WERI-Rb-1 (cell line): ENCODE data around the gene CDIPT.
"Not testable (repeated sequence)": the region's sequence is repeated elsewhere in the genome, so short reads cannot be mapped to it uniquely, and the experiment has no call there.

Source experiments
- DNase-seq: peaks from one replicate; pipeline ENCODE4 v3.0.0-alpha.2; 2020
- H3K27ac ChIP-seq: fragments of 250-450 bp; sonication (Bioruptor Pico); 2 replicates; pipeline ENCODE4 v1.5.1; 2020; ENCODE audit warnings: mild to moderate bottlenecking, moderate library complexity
- H3K27me3 ChIP-seq: fragments of 250-450 bp; sonication (Bioruptor Pico); 2 replicates; pipeline ENCODE4 v1.5.1; 2021; ENCODE audit warnings: mild to moderate bottlenecking, low read depth, moderate library complexity; ENCODE audit not compliant: insufficient read depth, severe bottlenecking
- H3K36me3 ChIP-seq: fragments of 250-450 bp; sonication (Bioruptor Pico); 2 replicates; pipeline ENCODE4 v1.5.1; 2020; ENCODE audit warnings: mild to moderate bottlenecking, moderate library complexity
- H3K4me3 ChIP-seq: 2 replicates; pipeline ENCODE4 v1.5.1; 2011; ENCODE audit warnings: low read depth, mild to moderate bottlenecking, control low read depth, low read length
- H3K9me3 ChIP-seq: fragments of 250-450 bp; sonication (Bioruptor Pico); 2 replicates; pipeline ENCODE4 v1.5.1; 2021; ENCODE audit warnings: mild to moderate bottlenecking, moderate library complexity; ENCODE audit not compliant: severe bottlenecking
- TF ChIP-seq, protein P1 (sequence below): IDR thresholded peaks from 2 replicates; pipeline ENCODE4 v1.5.1; 2011; ENCODE audit warnings: low read depth, mild to moderate bottlenecking, control low read depth, inconsistent platforms, low read length

CDIPT gene

GRCh38 chr16:29839822-29840221 lies 23.2 kb downstream of the CDIPT start:
- TF ChIP-seq, protein P1, sequence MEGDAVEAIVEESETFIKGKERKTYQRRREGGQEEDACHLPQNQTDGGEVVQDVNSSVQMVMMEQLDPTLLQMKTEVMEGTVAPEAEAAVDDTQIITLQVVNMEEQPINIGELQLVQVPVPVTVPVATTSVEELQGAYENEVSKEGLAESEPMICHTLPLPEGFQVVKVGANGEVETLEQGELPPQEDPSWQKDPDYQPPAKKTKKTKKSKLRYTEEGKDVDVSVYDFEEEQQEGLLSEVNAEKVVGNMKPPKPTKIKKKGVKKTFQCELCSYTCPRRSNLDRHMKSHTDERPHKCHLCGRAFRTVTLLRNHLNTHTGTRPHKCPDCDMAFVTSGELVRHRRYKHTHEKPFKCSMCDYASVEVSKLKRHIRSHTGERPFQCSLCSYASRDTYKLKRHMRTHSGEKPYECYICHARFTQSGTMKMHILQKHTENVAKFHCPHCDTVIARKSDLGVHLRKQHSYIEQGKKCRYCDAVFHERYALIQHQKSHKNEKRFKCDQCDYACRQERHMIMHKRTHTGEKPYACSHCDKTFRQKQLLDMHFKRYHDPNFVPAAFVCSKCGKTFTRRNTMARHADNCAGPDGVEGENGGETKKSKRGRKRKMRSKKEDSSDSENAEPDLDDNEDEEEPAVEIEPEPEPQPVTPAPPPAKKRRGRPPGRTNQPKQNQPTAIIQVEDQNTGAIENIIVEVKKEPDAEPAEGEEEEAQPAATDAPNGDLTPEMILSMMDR = no peak
- no peaks in the 10 kb centered on the region for H3K27me3 ChIP-seq
- DNase-seq = no peak
- no peaks in the 10 kb centered on the region for H3K36me3 ChIP-seq
- no peak overlapping the region for H3K27ac ChIP-seq
- no peaks in the 10 kb centered on the region for H3K9me3 ChIP-seq
- no peak overlapping the region for H3K4me3 ChIP-seq

GRCh38 chr16:29837841-29838240 lies 25.2 kb downstream of the CDIPT start:
- Histone ChIP-seq H3K36me3 (no peaks in the 10 kb centered on the region), H3K4me3 (no peak overlapping the region), H3K27ac (no peak overlapping the region), H3K27me3 (no peaks in the 10 kb centered on the region), H3K9me3 (no peaks in the 10 kb centered on the region)
- DNase-seq = no peak
- TF ChIP-seq, protein P1 = no peak

GRCh38 chr16:29836623-29837022 lies 26.4 kb downstream of the CDIPT start:
- Histone ChIP-seq H3K9me3 (no peaks in the 10 kb centered on the region), H3K27me3 (no peaks in the 10 kb centered on the region), H3K36me3 (no peaks in the 10 kb centered on the region), H3K4me3 (no peak overlapping the region), H3K27ac (no peak overlapping the region)
- TF ChIP-seq, protein P1 = no peak
- no peak for DNase-seq

DNA sequence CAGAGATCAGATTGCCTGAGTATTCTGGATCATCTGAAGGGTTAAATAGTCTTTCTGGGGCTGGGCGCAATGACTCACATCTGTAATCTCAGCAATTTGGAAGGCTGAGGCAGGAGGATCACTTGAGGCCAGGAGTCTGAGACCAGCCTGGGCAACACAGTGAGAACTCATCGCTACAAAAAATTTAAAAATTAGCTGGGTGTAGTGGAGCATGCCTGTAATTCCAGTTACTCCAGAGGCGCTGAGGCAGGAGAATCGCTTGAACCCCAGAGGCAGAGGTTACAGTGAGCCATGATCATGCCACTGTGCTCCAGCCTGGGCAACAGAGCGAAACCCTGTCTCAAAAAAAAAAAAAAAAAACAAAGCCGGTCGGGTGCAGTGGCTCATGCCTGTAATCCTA lies 27.1 kb downstream of the CDIPT start:
- TF ChIP-seq, protein P1 = no peak

DNA sequence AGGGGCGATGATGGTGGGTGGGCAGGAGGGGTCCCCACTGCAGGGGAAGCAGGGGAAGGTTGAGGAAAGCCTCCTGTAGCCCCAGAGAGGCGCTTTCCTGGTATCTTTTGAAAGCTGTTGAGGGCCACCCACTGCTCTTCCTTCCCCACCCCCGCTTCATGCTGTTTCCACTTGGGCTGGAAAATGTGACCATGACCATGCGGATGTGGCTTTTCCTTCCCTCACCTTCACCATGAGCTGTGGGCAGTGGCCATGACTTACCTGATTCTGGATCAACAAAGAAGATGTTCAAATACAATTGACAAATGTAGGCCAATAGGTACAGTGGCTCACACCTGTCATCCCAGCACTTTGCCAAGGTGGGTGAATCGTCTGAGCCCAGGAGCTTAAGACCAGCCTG lies 28.9 kb downstream of the CDIPT start:
- DNase-seq = no peak
- Histone ChIP-seq H3K27me3 (no peaks in the 10 kb centered on the region), H3K4me3 (no peak overlapping the region), H3K9me3 (no peaks in the 10 kb centered on the region), H3K27ac (no peak overlapping the region), H3K36me3 (no peaks in the 10 kb centered on the region)
- TF ChIP-seq, protein P1 = no peak

More for the DNA sequence above, 27.1 kb downstream of the CDIPT start:
- Histone ChIP-seq H3K9me3 (no peaks in the 10 kb centered on the region), H3K27ac (no peak overlapping the region), H3K4me3 (no peak overlapping the region), H3K36me3 (no peaks in the 10 kb centered on the region), H3K27me3 (no peaks in the 10 kb centered on the region)
- no peak for DNase-seq

GRCh38 chr16:29833219-29833618 lies 29.8 kb downstream of the CDIPT start:
- DNase-seq, H3K4me3 ChIP-seq, H3K27ac ChIP-seq, H3K27me3 ChIP-seq, H3K36me3 ChIP-seq, H3K9me3 ChIP-seq: not testable (repeated sequence)
